GM23338 (cell line): Measurements from ENCODE around the gene WBP2. TPM values are rescaled to one million over a fixed set of nuclear protein-coding genes. Genes with fewer than 3 reads are reported as not detected.

Experiments
- ATAC-seq: fragments of 200-7000 bp; cut with Tn5 transposase; 3 replicates; pipeline ENCODE4 v1.9.1; 2020
- DNase-seq: peaks from one replicate; pipeline ENCODE4 v3.0.0-alpha.2; 2015; ENCODE audit warnings: low spot score
- H2AFZ ChIP-seq: fragments of 200-600 bp; sonication (generic); 2 replicates; pipeline ENCODE4 v1.8.0; 2016; ENCODE audit warnings: antibody characterized with exemption, mild to moderate bottlenecking, moderate library complexity
- H3F3A ChIP-seq: fragments of 200-600 bp; sonication (generic); replicated peaks from 2 replicates; pipeline ENCODE4 v1.8.0; 2017; ENCODE audit warnings: antibody characterized with exemption, mixed run types, low read depth
- H3K27ac ChIP-seq: fragments of 200-600 bp; sonication (generic); 2 replicates; pipeline ENCODE4 v1.6.1; 2016; ENCODE audit warnings: low read depth
- H3K27me3 ChIP-seq: fragments of 200-600 bp; sonication (generic); 2 replicates; pipeline ENCODE4 v1.8.0; 2016; ENCODE audit warnings: mild to moderate bottlenecking, mixed run types, moderate library complexity; ENCODE audit not compliant: insufficient read depth
- H3K36me3 ChIP-seq: fragments of 200-600 bp; sonication (generic); 2 replicates; pipeline ENCODE4 v1.8.0; 2016; ENCODE audit warnings: mild to moderate bottlenecking; ENCODE audit not compliant: insufficient read depth
- H3K4me1 ChIP-seq: fragments of 200-600 bp; sonication (generic); 2 replicates; pipeline ENCODE4 v1.8.0; 2016; ENCODE audit warnings: mild to moderate bottlenecking, moderate library complexity; ENCODE audit not compliant: insufficient read depth
- H3K4me2 ChIP-seq: fragments of 200-600 bp; sonication (generic); 2 replicates; pipeline ENCODE4 v1.7.1; 2017; ENCODE audit warnings: mixed run types
- H3K4me3 ChIP-seq: fragments of 200-600 bp; sonication (generic); 2 replicates; pipeline ENCODE4 v1.6.1; 2016; ENCODE audit warnings: mixed run types
- H3K79me2 ChIP-seq: fragments of 200-600 bp; sonication (generic); replicated peaks from 2 replicates; pipeline ENCODE4 v1.8.0; 2017; ENCODE audit warnings: mild to moderate bottlenecking; ENCODE audit not compliant: insufficient read depth
- H3K9me2 ChIP-seq: fragments of 200-600 bp; sonication (generic); 2 replicates; pipeline ENCODE4 v1.8.0; 2017; ENCODE audit not compliant: insufficient read depth
- H4K20me1 ChIP-seq: fragments of 200-600 bp; sonication (generic); replicated peaks from 2 replicates; pipeline ENCODE4 v1.8.0; 2017; ENCODE audit warnings: mild to moderate bottlenecking; ENCODE audit not compliant: insufficient read depth
- H3K27ac Mint-ChIP-seq: 2 replicates; pipeline ENCODE4 v1.8.0; 2020; ENCODE audit warnings: inconsistent platforms, mild to moderate bottlenecking, moderate library complexity, mixed read lengths
- H3K27me3 Mint-ChIP-seq: 3 replicates; pipeline ENCODE4 v1.8.0; 2022; ENCODE audit warnings: low read depth, mild to moderate bottlenecking, moderate library complexity, mixed read lengths, inconsistent platforms; ENCODE audit not compliant: insufficient read depth, poor library complexity
- H3K36me3 Mint-ChIP-seq: 3 replicates; pipeline ENCODE4 v1.8.0; 2021; ENCODE audit warnings: low read depth, mild to moderate bottlenecking, inconsistent platforms, moderate library complexity, mixed read lengths
- H3K4me1 Mint-ChIP-seq: 3 replicates; pipeline ENCODE4 v1.8.0; 2020; ENCODE audit warnings: mild to moderate bottlenecking, inconsistent platforms, mixed read lengths
- H3K4me3 Mint-ChIP-seq: 3 replicates; pipeline ENCODE4 v1.8.0; 2021; ENCODE audit warnings: moderate library complexity, mild to moderate bottlenecking, inconsistent platforms, mixed read lengths
- H3K9me3 Mint-ChIP-seq: 3 replicates; pipeline ENCODE4 v1.8.0; 2020; ENCODE audit warnings: moderate library complexity, mild to moderate bottlenecking, inconsistent platforms, mixed read lengths
- CREB1 ChIP-seq: fragments of 250-450 bp; sonication (Bioruptor Pico); IDR thresholded peaks from 2 replicates; pipeline ENCODE4 v1.5.0; 2020; ENCODE audit warnings: low read depth, mild to moderate bottlenecking, moderate library complexity
- EZH2 ChIP-seq: fragments of 200-600 bp; sonication (generic); IDR thresholded peaks from one replicate; pipeline ENCODE4 v1.8.0; 2017; ENCODE audit warnings: antibody characterized with exemption, mild to moderate bottlenecking, low read depth; ENCODE audit not compliant: unreplicated experiment
- EZH2phosphoT487 ChIP-seq: fragments of 200-600 bp; sonication (generic); IDR thresholded peaks from one replicate; pipeline ENCODE4 v1.8.1; 2018; ENCODE audit warnings: antibody characterized with exemption; ENCODE audit not compliant: unreplicated experiment
- JUNB ChIP-seq: IDR thresholded peaks from one replicate; pipeline ENCODE4 v1.6.1; 2016; ENCODE audit warnings: antibody characterized with exemption; ENCODE audit not compliant: unreplicated experiment
- STAT1 ChIP-seq: IDR thresholded peaks from one replicate; pipeline ENCODE4 v1.6.1; 2016; ENCODE audit warnings: antibody characterized with exemption; ENCODE audit not compliant: unreplicated experiment
- ZNF114 ChIP-seq: fragments of 250-450 bp; sonication (Bioruptor Pico); IDR thresholded peaks from 2 replicates; pipeline ENCODE4 v1.5.0; 2020; ENCODE audit warnings: mild to moderate bottlenecking, moderate library complexity
- polyA plus RNA-seq: library from polyadenylated mRNA; unstranded; fragments of >200 nt; fragmentation: Nextera tagmentation; extraction: Ambion mirVana; gene quantifications from 2 replicates; pipeline ENCODE4 v1.2.1, GENCODE V29; 2016
- total RNA-seq: library from RNA; depleted of rRNA; stranded (reverse); fragments of >200 nt; shearing (Covaris generic); gene quantifications from 2 replicates; pipeline ENCODE4 v1.2.3, GENCODE V29; 2014
- TF ChIP-seq, protein P1 (sequence below), 2 experiments: fragments of 200-600 bp in 1 of 2; sonication (generic) in 1 of 2; conservative IDR thresholded peaks; 2 replicates each; pipeline versions ENCODE4 v1.5.1 to v1.6.1; 2016 to 2017; ENCODE audit warnings: antibody characterized with exemption in 2 of 2, low read depth in 2 of 2, mild to moderate bottlenecking in 2 of 2, moderate library complexity in 1 of 2
- TF ChIP-seq, protein P2 (sequence below): IDR thresholded peaks from 2 replicates; pipeline ENCODE4 v1.6.1; 2016; ENCODE audit warnings: antibody characterized with exemption
- TF ChIP-seq, protein P3 (sequence below): IDR thresholded peaks from one replicate; pipeline ENCODE4 v1.6.1; 2018; ENCODE audit warnings: antibody characterized with exemption; ENCODE audit not compliant: unreplicated experiment

The WBP2 gene
- total and polyA plus RNA-seq, 2 experiments from 2014 or later = 36.2 to 63.5 TPM

DNA sequence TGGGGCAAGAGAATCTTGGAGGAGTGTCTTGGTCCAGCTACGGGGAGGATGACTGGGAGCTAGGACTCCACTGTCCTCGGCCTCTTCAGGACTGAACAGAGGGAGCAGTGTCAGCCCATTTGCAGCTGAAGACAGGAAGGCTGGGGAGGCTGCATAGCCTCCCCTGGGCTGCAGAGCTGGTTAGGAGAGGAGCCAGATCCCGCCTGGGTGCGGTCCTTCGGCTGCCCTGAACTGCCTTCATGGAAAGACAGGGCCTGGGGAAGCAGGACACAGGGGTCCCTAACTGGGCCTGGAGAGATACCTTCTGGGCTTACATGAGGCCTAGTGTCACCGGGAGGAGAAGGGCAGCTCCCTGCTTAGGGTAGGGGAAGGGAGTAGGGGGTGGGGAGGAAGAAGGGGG lies 37.6 kb downstream of the WBP2 start:
- Histone ChIP-seq H3K4me1 (no peaks in the 10 kb centered on the region), H3K36me3 (no peaks in the 10 kb centered on the region; the same call in none of the 2 replicates), H2AFZ (no peak overlapping the region), H3K4me2 (no peak overlapping the region), H3K9me2 (no peaks in the 10 kb centered on the region), H4K20me1 (no peaks in the 10 kb centered on the region; the same call in 1 of the 2 replicates), H3F3A (0 out of 2 replicates have a peak, but pooled peaks cover 4% of the 10 kb centered on the region), H3K27me3 (no peaks in the 10 kb centered on the region), H3K79me2 (no peaks in the 10 kb centered on the region), H3K27ac (no peak overlapping the region), H3K4me3 (no peak overlapping the region)
- H3K27me3 Mint-ChIP-seq = peaks cover 4% of the 10 kb centered on the region
- H3K27ac Mint-ChIP-seq = no peak overlapping the region
- DNase-seq (no peak), ATAC-seq (no peak)
- H3K4me3 Mint-ChIP-seq = no peak overlapping the region
- H3K9me3 Mint-ChIP-seq = no peaks in the 10 kb centered on the region
- H3K36me3 Mint-ChIP-seq = peaks cover 58% of the 10 kb centered on the region
- H3K4me1 Mint-ChIP-seq = no peaks in the 10 kb centered on the region
- TF ChIP-seq ZNF114 (CRISPR knock-in tag) = no peak
- TF ChIP-seq, protein P1, sequence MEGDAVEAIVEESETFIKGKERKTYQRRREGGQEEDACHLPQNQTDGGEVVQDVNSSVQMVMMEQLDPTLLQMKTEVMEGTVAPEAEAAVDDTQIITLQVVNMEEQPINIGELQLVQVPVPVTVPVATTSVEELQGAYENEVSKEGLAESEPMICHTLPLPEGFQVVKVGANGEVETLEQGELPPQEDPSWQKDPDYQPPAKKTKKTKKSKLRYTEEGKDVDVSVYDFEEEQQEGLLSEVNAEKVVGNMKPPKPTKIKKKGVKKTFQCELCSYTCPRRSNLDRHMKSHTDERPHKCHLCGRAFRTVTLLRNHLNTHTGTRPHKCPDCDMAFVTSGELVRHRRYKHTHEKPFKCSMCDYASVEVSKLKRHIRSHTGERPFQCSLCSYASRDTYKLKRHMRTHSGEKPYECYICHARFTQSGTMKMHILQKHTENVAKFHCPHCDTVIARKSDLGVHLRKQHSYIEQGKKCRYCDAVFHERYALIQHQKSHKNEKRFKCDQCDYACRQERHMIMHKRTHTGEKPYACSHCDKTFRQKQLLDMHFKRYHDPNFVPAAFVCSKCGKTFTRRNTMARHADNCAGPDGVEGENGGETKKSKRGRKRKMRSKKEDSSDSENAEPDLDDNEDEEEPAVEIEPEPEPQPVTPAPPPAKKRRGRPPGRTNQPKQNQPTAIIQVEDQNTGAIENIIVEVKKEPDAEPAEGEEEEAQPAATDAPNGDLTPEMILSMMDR (conservative IDR thresholded peaks at IDR 0.05; ENCODE audit: low read depth in 2 of 2) = no peak
- TF ChIP-seq CREB1 (CRISPR knock-in tag) = no peak
- TF ChIP-seq, protein P2, sequence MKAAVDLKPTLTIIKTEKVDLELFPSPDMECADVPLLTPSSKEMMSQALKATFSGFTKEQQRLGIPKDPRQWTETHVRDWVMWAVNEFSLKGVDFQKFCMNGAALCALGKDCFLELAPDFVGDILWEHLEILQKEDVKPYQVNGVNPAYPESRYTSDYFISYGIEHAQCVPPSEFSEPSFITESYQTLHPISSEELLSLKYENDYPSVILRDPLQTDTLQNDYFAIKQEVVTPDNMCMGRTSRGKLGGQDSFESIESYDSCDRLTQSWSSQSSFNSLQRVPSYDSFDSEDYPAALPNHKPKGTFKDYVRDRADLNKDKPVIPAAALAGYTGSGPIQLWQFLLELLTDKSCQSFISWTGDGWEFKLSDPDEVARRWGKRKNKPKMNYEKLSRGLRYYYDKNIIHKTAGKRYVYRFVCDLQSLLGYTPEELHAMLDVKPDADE = no peak
- TF ChIP-seq, protein P3, sequence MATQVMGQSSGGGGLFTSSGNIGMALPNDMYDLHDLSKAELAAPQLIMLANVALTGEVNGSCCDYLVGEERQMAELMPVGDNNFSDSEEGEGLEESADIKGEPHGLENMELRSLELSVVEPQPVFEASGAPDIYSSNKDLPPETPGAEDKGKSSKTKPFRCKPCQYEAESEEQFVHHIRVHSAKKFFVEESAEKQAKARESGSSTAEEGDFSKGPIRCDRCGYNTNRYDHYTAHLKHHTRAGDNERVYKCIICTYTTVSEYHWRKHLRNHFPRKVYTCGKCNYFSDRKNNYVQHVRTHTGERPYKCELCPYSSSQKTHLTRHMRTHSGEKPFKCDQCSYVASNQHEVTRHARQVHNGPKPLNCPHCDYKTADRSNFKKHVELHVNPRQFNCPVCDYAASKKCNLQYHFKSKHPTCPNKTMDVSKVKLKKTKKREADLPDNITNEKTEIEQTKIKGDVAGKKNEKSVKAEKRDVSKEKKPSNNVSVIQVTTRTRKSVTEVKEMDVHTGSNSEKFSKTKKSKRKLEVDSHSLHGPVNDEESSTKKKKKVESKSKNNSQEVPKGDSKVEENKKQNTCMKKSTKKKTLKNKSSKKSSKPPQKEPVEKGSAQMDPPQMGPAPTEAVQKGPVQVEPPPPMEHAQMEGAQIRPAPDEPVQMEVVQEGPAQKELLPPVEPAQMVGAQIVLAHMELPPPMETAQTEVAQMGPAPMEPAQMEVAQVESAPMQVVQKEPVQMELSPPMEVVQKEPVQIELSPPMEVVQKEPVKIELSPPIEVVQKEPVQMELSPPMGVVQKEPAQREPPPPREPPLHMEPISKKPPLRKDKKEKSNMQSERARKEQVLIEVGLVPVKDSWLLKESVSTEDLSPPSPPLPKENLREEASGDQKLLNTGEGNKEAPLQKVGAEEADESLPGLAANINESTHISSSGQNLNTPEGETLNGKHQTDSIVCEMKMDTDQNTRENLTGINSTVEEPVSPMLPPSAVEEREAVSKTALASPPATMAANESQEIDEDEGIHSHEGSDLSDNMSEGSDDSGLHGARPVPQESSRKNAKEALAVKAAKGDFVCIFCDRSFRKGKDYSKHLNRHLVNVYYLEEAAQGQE = no peak
- no peak for TF ChIP-seq STAT1

DNA sequence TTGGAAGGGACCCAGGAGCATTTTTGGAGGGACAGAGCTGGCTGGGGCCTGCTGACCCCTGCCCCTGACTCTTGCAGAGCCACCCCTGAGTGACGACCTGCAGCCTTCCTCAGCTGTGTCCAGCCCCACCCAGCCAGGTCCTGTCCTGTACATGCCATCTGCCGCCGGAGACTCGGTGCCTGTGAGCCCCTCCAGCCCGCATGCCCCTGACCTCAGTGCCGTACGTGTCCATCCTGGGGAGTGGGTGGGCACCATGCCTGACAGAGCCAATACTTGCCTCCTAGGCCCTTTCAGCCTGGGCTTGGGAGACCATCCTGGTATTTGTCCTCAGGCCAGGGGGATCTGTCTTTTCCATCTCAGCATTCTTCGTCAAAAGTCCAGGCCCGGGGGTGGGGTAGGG lies 38.4 kb downstream of the WBP2 start:
- TF ChIP-seq EZH2 = no peak
- no peak for TF ChIP-seq ZNF114 (CRISPR knock-in tag)
- no peak for TF ChIP-seq JUNB
- TF ChIP-seq EZH2phosphoT487 = no peak
- TF ChIP-seq, protein P2 = no peak
- no peaks in the 10 kb centered on the region for H3K9me2 ChIP-seq
- Mint-ChIP-seq H3K27ac (no peak overlapping the region), H3K4me1 (no peaks in the 10 kb centered on the region), H3K4me3 (no peak overlapping the region), H3K27me3 (peaks cover 2% of the 10 kb centered on the region), H3K36me3 (peaks cover 60% of the 10 kb centered on the region), H3K9me3 (no peaks in the 10 kb centered on the region)
- no peak for DNase-seq
- H3K36me3 ChIP-seq = no peaks in the 10 kb centered on the region; the same call in 1 of the 2 replicates
- H3K79me2 ChIP-seq = no peaks in the 10 kb centered on the region
- H2AFZ ChIP-seq = no peak overlapping the region
- H3K4me1 ChIP-seq = no peaks in the 10 kb centered on the region
- no peak overlapping the region for H3K4me3 ChIP-seq
- H4K20me1 ChIP-seq = no peaks in the 10 kb centered on the region; the same call in 1 of the 2 replicates
- H3F3A ChIP-seq = 0 out of 2 replicates have a peak, but pooled peaks cover 3% of the 10 kb centered on the region
- no peak overlapping the region for H3K27ac ChIP-seq
- ATAC-seq = no peak
- no peak overlapping the region for H3K4me2 ChIP-seq
- H3K27me3 ChIP-seq = no peaks in the 10 kb centered on the region
